Measurements from ENCODE around the gene ZSCAN5C.

- TF ChIP-seq CTCF (IDR thresholded peaks at IDR 0.05; ENCODE audit: insufficient read depth, low read length, poor library complexity, severe bottlenecking) (no peak), EZH2phosphoT487 (conservative IDR thresholded peaks at IDR 0.05; ENCODE audit: low read length) (no peak)
Observed at GRCh38 chr19:56152644-56153043, 49.4 kb upstream of the ZSCAN5C start.
